Lower leg skin (tissue), 3 donors: ENCODE measurements around the gene PPIP5K1.

Experiments
- CTCF ChIP-seq, 3 donors: fragments of 450-650 bp; IDR thresholded peaks; one replicate each; pipeline ENCODE4 v1.5.1; 2016; ENCODE audit warnings: antibody characterized with exemption in 3 of 3, mild to moderate bottlenecking in 3 of 3, moderate library complexity in 2 of 3
- POLR2A ChIP-seq, 2 donors: fragments of 450-650 bp; IDR thresholded peaks; one replicate each; pipeline ENCODE4 v1.6.1; 2016 to 2017; ENCODE audit warnings: antibody characterized with exemption in 2 of 2, mild to moderate bottlenecking in 1 of 2, moderate library complexity in 1 of 2

GRCh38 chr15:43499635-43500034 lies 90.4 kb downstream of the PPIP5K1 start:
- no peak for TF ChIP-seq POLR2A (IDR thresholded peaks at IDR 0.05)
- TF ChIP-seq CTCF (IDR thresholded peaks at IDR 0.05): no peak
